ENCODE data around the gene MICAL3. TPM values are rescaled to one million over a fixed set of nuclear protein-coding genes. Genes with fewer than 3 reads are reported as not detected.

The MICAL3 gene
- total RNA-seq, 1 donor from 2014 or later = 63.5 TPM

DNA sequence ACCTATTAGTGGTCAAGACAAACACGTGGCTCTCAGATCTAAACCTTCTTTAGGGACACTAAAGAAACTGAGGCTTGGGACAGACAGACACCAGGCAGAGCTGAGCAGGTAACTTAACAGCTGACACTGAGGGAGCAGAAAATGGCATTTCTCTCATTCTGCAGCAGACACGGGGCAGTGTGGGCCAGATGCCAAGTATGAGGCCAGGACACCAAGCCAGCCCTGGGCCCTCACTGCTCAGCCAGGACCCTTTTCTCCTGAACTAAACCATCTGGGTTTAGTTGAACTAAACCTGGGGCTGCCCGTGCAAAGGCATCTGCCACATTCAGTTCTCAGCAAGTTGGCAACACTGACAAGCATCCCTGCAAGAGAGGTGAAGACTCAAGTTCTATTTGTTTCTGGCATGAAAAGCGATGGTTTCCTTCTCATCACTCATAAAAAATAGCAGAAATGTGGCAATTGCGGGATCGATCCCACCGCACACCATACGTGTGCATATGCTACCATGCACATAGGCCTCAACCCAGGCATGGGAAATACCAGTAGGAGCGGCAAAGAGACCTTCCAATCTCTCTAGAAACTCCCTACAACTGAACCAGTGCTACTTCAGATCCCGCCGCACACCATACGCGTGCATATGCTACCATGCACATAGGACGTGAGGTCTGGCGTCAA, 150.0 kb downstream of the MICAL3 start:
- DNase-seq (ENCODE audit: extremely low read depth, low read depth, low spot score) = no peak

DNA sequence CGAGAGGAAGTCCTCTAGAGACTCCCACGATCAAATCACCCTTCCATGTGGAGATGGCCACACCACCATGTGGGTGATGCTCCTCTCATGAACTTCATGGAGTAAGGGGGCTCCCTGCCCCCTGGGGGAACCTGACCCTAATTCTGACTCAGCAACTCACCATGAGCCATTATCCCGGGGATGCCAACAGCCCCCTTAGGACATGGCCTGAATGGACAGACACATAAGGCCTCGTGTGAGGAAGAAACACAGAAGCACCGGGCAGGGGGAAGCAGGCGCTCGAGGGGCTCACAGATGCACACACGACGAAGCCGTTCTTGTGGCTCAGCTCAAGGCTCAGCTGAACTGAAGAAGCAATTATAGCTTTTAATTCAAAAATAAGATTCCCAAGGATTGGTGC, 150.6 kb downstream of the MICAL3 start:
- no peak for DNase-seq (ENCODE audit: extremely low read depth, low read depth, low spot score)

DNA sequence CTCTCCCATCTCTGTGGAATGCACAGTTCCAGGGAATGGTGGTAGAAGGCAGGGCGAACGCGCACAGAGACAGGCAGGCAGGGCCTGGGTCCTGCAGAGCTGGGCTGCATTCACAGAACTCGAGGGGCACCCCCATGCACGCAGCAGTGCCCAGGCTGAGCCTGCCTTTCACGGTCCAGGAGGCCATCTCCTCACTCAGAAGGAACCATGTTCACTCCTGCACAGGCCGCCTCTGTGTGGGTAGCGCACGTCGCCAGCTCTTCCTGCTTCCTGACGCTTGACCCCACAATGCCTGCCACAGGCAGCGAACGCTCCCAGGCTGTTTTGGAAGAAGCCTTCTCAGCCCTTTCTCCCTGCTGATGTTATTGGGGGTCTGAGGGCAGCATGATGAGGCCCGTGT, 151.2 kb downstream of the MICAL3 start:
- DNase-seq (ENCODE audit: extremely low read depth, low read depth, low spot score) = no peak

DNA sequence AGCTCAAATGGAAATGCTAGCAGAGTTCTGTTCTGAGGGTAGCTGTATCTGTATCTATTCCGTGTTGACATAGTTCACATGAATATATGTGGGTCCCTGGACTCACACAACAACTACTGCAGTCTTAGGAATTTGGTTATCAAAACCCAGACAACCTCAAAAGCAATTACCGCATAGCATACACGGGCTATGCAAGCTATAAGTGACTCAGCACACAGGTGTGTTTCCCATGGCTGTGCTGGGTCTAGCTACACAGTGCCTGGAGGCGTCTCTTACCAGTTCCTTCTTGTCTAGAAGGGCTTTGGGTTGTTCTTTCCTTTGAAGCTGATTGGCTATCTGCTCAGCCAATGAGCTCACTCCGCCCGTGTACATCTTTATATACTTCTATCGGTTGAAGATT, 151.9 kb downstream of the MICAL3 start:
- no peak for DNase-seq (ENCODE audit: extremely low read depth, low read depth, low spot score)

DNA sequence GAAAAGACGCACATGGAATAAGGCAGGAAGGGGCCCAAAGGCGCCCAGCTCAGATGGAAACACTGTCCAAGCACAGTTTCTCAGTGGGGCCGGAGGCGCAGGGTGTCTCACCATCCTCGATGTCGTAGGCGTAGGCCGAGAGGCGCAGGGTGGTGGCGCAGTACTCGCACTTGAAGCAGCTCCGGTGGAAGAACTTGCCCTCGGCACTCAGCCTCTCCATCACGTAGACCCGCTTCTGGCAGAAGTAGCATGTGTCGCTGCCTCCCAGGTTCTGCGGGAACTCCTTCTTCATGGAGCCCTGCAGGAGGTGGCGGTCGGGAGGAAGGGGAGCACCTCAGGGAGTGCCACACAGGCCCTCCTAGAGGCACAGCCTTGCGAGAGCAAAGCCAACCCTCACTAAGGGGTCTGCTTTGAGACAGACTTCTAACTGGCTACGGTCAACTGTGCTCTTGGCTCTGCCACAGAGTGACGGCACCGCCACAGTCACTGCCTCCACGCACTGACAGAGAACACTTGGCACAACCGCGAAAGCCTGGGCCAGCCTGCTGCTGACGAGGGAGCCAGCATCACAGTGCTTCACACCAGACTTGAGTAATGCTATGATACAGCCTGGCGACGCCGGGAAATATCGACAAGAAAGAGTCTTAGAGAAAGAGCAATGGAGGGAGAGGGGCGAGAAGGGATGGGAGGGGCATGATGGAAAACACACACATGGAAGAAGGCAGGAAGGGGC, 152.5 kb downstream of the MICAL3 start:
- no peak for DNase-seq (ENCODE audit: extremely low read depth, low read depth, low spot score)

DNA sequence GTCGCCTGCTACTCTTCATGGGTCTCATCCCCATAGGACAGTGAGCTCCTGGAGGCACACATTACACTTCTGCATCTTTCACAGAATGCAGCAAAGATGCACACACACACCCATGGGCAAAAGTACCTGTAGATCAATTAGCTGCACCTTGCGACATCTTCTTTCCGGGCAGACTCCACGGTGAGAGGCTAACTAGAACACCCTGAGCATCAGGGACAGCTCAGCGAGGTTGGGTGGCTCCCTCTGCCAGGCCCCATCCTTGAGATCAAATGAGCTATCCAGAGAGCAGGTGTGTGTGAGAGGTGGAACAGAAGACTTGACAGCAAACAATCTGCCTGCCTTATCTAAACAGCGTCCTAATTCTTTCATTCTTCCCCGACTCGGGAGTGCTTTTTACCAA, 154.0 kb downstream of the MICAL3 start:
- DNase-seq (ENCODE audit: extremely low read depth, low read depth, low spot score) = no peak

DNA sequence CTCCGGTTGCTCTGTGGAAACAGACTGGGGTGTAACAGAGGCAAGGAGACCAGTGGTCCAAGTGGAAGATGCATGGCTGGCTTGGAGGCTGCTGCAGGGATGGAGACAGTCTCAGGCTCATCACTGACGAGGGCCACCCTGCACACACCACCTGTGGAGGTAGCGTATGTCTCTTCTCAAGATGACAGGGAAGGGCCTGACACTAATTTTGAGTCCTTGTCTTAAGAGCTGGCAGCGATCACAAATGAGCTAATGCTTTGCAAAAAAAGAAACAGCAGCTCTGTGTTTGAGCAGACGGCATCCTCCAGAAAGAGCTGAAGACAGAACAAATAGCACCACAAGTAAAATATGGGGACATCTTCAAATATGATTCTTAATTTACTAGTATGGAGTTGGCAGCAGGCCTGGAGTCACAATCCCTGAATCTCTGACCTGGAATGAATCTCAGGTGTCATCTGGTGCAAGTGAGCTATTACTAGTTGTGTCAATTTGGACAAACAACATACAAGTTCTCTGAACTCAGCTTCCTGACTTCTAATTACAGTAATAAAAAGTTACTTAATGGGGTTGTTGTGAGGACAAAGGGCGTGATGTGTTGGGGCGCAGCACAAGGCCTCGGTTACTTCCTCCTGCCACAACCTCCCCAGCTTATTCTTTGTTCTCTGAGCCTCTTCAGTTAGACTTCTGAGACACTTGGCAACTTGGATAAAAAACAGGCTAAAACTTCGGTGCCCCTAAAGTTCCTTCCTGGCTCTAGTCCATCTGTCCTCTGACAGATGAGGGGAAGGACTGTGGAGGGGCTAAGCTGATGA, 154.9 kb downstream of the MICAL3 start:
- DNase-seq (ENCODE audit: extremely low read depth, low read depth, low spot score) = no peak

DNA sequence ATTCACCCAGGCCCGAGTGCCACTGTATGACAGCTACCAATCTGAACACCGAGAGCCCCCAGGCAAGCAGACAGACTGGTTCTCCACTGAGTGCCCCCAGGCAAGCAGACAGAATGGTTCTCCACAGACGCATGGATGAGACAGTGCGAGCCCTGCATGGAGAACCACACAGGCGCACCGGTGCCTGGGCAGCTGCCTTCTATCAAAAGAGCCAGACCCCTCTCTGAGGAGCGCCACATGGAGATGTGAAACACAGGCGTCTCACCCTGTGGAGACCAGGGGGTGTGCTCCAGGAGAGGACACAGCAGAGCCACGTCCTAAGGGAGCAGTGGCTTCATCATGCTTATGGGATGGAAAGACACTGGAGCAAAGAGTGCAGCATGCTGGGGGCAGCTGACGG, 155.6 kb downstream of the MICAL3 start:
- no peak for DNase-seq (ENCODE audit: extremely low read depth, low read depth, low spot score)

DNA sequence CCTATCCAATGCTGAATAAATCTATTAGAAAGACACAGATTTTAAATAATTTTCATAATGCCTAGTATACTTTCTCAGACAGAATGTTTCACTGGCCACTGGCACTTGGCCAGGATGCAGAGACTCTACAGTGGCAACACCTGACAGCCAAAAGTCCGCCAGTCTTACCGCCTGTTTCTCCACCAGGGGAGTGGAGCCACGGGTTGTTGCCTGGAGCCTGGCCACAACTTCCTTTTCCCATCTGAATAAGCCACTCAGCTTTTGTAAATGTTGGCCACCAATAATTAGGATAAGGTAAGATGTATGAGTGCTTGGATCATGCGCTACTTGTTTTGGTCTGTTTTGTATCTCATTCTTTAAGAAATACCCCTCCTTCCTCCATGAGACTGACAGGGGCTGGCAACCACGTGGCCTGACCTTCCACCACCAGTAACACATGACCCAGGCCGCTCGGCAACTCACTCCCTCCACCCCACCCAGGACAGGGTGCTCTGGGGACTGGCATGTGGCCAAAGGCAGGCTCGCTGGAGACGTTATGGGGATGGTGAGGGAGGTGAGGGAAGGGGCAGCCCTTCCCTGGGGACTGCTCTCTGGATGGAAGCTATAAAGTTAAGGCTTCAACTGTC, 157.1 kb downstream of the MICAL3 start:
- DNase-seq (ENCODE audit: extremely low read depth, low read depth, low spot score) = no peak

DNA sequence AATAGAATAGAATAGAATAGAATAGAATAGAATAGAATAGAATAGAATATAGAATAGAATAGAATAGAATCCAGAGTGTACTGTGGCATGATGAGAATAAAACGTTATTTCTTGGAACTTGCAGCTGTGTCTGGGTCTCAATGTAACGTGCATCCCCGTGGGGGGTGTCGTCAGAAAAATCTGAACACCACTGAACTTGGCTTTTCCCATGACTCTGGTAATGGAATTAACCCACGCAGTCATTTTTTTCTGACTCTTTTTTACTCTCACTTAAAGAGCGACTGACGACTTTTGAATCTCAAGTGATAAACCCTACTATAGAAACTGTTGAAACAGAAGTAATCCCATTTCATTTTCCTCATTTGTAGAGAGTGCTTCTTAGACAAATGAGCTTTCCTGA, 157.7 kb downstream of the MICAL3 start:
- DNase-seq (ENCODE audit: extremely low read depth, low read depth, low spot score) = no peak

DNA sequence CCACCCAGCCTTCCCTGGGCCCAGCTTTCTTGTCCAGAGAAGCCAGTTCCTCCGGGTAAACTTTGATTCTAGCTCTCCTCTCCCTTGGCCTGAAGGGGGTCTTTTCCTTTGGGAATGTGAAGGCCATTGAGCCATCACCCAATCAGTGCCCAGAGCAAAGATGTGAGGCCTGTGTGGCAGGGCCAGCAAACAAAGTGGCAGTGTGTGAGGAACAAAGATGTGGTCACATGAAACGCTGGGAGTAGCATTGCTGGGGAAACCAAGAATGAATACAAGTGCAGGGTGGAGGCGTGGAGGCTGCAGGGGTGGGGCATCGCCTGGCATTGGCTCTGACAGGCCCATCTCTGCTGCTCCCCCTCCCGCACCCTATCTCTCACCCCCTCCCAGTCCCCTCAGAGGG, 158.2 kb downstream of the MICAL3 start:
- no peak for DNase-seq (ENCODE audit: extremely low read depth, low read depth, low spot score)

DNA sequence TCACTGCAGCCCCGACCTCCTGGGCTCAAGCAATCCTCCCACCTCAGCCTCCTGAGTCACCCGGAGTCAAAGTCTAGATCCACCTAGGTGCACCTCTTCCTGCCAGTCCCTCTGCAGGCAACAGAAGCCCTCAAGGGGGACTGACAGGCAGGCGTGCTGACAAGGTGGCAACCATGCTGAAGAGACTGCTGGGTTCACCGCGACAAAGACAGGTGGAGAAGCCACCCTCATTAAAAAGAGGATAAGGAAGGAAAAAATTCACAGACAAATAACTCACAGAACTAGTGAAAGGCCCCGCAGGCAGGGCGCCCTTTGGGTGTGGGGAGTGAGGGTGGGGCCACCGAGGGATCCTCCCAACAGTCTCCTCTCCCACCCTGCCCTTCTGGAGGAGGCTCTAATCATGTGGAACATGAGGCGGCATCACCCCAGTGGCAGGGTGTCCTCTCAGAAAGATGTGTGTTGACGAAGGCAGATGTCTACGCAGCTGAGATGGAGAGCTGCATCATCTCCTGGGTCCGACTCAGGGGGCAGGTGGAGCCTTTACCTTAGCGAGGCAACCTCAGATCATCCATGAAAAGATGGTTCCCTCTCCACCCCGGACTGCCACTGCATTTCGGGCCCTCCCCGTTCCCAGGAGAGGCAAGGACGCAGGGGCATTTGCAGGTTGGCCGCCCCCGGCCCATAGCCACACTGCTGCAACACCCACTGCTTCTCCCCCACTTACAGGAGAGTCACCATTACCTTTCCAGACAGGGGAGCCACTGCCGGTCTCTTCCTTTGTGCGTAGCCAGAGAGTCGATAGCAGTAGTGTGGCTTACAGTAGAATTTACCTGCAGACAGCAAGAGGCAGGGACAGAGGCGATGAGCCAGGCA, 158.9 kb downstream of the MICAL3 start:
- DNase-seq (ENCODE audit: extremely low read depth, low read depth, low spot score) = no peak

DNA sequence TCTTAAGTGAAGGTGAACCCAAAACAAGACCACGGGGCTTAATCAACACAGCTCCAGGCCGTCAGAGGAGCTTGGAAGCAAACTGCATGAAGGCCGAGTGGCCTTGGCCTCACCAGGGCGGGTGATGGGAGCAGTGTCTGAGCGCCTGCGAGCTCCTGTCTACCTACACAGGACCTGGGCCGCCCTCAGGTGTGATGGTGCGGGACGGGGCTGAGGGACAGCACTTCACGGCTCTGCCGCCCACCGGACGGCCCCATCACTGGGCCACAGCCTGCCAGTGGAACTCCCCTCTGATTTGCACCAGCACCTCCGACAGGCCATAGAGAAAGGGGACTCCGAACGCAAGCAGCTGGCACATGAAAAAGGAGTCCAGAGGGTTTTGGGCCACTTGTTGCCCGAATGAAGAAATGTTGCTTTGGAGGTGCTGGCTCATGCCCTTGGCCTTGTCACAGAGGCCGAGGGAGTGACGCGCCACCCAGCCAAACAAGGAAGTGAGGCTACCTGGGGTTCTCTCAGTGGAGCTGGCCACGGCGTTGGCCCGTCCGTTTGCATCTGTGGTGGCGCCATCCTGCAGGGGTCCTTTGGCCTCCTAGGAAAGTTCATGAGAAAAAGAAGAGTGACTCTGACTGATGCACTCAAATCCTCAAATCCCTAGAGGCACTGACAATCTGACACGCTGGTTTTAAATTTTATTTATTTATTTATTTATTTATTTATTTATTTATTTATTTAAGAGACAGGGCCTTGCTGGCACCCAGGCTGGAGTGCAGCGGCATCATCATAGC, 159.8 kb downstream of the MICAL3 start:
- no peak for DNase-seq (ENCODE audit: extremely low read depth, low read depth, low spot score)

DNA sequence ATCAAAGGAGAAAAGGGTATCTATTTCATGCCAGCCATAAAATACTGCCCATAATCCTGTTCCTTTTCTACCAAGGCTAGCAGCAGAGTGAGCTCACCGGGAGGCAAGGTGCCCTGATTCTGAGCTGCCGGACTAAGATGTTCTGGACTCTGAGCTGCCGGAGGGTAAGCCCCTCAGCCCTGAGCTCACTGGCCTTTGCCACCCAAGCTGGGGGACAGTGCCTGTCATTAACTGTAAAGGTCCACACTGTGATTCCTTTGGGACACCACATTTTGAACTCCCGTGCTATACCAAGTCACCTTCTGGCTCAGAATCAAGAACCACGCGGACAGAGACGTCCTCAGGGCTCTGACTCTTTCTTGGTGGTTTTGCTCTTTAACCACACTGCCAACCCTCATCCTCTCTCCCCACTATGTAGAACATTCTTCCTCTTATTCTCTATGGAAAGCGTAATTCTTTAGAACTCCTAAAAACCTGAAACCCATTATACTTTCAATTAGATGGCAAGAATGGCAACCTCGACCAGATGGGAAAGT, 161.6 kb downstream of the MICAL3 start:
- no peak for DNase-seq (ENCODE audit: extremely low read depth, low read depth, low spot score)

DNA sequence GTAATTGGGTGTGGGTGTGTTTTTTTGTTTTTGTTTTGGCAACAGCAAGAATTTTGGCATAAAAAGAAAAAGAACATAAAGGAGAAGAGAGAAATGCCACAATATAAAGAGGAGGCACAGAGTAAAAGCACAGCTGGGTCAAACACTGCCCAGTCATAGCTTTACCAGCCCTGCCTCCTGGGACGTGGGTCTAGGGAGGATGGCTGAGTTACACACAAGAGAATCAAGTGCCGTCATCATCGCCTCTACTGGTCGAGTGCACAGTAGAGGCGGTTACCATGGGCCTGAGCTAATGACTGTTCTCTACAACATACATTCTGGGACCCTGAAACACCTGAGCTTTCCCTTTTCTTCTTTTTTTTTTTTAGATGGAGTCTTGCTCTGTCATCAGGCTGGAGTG, 162.5 kb downstream of the MICAL3 start:
- DNase-seq (ENCODE audit: extremely low read depth, low read depth, low spot score) = no peak

DNA sequence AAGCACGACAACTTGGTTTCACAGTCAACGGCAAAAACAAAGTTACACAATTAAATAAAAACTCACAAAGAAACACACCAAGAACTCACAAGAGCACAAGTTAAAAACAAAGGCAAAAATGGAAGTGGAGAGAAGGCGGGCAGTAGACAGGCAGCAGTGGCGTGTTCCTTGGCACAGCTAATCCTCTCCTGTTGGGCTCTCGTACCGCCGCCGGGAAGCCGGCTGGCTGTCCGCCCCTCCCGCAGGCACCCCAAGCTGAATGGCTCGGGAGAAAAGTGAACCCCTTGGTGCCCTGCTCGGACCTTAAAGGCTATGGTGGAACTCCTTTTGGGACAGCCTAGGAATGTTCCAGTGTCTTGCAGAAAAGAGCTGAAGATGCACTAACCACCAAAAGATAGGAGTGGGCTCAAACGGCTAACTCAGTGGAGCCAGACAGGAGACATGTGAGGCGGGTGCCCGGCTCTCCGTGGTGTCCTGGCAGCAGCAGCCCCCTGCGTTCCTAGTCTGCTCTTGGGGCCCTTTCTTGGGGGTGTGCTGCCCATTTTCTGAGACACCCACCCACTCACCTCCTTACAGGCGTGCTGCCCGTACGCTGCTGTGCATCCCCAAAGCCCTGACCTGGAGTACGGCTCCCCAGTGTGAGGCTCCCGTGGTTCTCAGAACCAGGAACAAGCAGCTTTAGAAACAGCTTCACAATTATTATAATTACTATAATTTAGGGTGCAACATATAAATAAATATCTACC, 164.0 kb downstream of the MICAL3 start:
- no peak for DNase-seq (ENCODE audit: extremely low read depth, low read depth, low spot score)

DNA sequence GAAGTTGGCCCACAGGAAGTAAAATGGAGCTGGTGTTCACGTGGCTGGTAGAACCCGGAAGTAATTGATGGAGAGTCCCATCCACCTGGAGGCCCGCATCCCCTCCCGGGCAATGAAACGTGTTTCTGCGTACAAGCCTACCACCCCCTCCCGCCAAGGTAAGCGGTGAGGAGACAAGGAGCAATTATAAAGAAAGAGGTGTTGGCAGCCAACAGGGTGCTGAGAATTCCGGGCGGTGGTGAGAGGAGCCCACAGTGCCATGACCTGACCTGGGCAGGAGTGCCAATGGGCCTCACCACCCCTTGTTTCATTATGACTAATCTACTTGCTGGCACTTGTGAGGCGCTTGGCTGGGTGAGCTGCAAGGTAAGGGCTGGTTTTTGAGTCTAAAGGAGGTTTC, 166.3 kb downstream of the MICAL3 start:
- no peak for DNase-seq (ENCODE audit: extremely low read depth, low read depth, low spot score)

DNA sequence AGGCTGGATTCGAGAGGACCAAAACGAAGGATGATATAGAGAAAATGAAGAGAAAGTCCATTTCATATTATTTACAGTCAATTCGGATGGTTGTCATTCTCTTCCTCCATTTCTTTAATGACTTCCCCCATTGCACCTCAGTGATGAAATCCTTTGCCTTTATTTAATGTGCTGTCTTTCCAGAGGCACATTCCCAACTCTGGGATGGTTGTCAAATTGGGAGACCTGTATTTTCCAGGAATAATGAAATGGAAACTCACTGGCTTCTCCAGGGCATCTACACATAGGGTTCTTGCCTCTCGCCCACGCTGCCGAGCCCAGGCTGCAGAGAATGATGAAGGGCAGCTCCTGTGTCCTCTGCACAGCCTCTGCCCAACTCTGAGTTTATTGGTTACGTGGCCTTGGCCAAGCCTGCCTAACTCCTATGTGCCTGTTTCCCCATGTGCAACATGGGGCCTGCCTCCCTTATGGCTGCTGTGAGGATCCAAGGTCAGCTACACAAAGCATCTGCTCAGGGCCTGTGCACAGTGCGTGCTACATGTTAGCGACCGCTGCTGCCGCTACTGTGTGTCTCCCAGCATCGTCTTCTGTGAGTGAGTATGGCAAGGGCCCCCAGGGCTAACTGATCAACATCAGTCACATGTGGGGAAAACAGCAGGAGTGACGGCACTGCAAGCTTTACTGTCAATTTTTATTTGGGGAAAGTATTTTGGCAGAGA, 168.6 kb downstream of the MICAL3 start:
- DNase-seq (ENCODE audit: extremely low read depth, low read depth, low spot score) = no peak

Measured in glomerular endothelial cell (primary cell).